Duodenal mucosa (tissue), 2 donors: ENCODE measurements around the gene CDH6.

ENCODE experiments used
- H3K27ac ChIP-seq: one replicate; pipeline ENCODE4 v1.7.0; 2013; ENCODE audit warnings: low read depth, low read length
- H3K27me3 ChIP-seq, 2 donors: one replicate each; pipeline ENCODE4 v1.7.0; 2013; ENCODE audit warnings: low read length in 2 of 2, control low read depth in 1 of 2; ENCODE audit not compliant: insufficient read depth in 2 of 2, control insufficient read depth in 1 of 2
- H3K36me3 ChIP-seq, 2 donors: one replicate each; pipeline ENCODE4 v1.7.0; 2013; ENCODE audit warnings: low read length in 2 of 2, control low read depth in 1 of 2; ENCODE audit not compliant: insufficient read depth in 2 of 2, control insufficient read depth in 1 of 2
- H3K4me1 ChIP-seq, 2 donors: one replicate each; pipeline ENCODE4 v1.7.0; 2013; ENCODE audit warnings: low read length in 2 of 2, control low read depth in 1 of 2; ENCODE audit not compliant: insufficient read depth in 2 of 2, control insufficient read depth in 1 of 2
- H3K4me3 ChIP-seq, 2 donors: one replicate each; pipeline ENCODE4 v1.7.0; 2013; ENCODE audit warnings: low read length in 2 of 2, low read depth in 1 of 2
- H3K9ac ChIP-seq, 2 donors: one replicate each; pipeline ENCODE4 v1.7.0; 2013; ENCODE audit warnings: low read length in 2 of 2, low read depth in 1 of 2
- H3K9me3 ChIP-seq, 2 donors: one replicate each; pipeline ENCODE4 v1.7.0; 2013; ENCODE audit warnings: low read length in 2 of 2, control low read depth in 1 of 2; ENCODE audit not compliant: control insufficient read depth in 1 of 2

The CDH6 gene

GRCh38 chr5:31377274-31377946 lies 183.9 kb downstream of the CDH6 start:
- Histone ChIP-seq H3K4me1 (peaks cover 0 to 5% of the 10 kb centered on the region in 2 donors), H3K27ac (no peak overlapping the region), H3K9ac (no peak overlapping the region), H3K9me3 (no peaks in the 10 kb centered on the region), H3K36me3 (no peaks in the 10 kb centered on the region), H3K4me3 (no peak overlapping the region), H3K27me3 (no peaks in the 10 kb centered on the region)

GRCh38 chr5:31378136-31378535 lies 184.7 kb downstream of the CDH6 start:
- no peaks in the 10 kb centered on the region for H3K36me3 ChIP-seq
- no peaks in the 10 kb centered on the region for H3K27me3 ChIP-seq
- H3K9me3 ChIP-seq = no peaks in the 10 kb centered on the region
- no peak overlapping the region for H3K27ac ChIP-seq
- no peak overlapping the region for H3K4me3 ChIP-seq
- H3K4me1 ChIP-seq = peaks cover 0 to 5% of the 10 kb centered on the region in 2 donors
- no peak overlapping the region for H3K9ac ChIP-seq
